Heart right ventricle (tissue), 16 donors: Measurements from ENCODE around the gene ASPRV1. TPM values are rescaled to one million over a fixed set of nuclear protein-coding genes. Genes with fewer than 3 reads are reported as not detected.

ENCODE experiments used
- ATAC-seq, 8 donors: fragments of 200-7000 bp; cut with Tn5 transposase; one replicate each; pipeline ENCODE4 v1.9.1; 2020; ENCODE audit warnings: mild to moderate bottlenecking in 8 of 8, moderate library complexity in 8 of 8, moderate number of reproducible peaks in 1 of 8
- DNase-seq, 2 donors: peaks; one replicate each; pipeline ENCODE4 v3.0.0-alpha.2; 2020
- H3K27ac ChIP-seq, 10 donors: fragments of 200-600 bp; sonication (generic) in 2 of 10; one replicate each; pipeline versions ENCODE4 v1.5.0 to v1.8.0; 2020 to 2022; ENCODE audit warnings: mild to moderate bottlenecking in 3 of 10
- H3K27me3 ChIP-seq, 7 donors: fragments of 200-600 bp; one replicate each; pipeline ENCODE4 v1.8.0; 2021 to 2022; ENCODE audit warnings: mild to moderate bottlenecking in 2 of 7
- H3K36me3 ChIP-seq, 9 donors: fragments of 200-600 bp; sonication (generic) in 1 of 9; one replicate each; pipeline versions ENCODE4 v1.5.0 to v1.8.0; 2020 to 2022; ENCODE audit warnings: mild to moderate bottlenecking in 2 of 9
- H3K4me1 ChIP-seq, 9 donors: fragments of 200-600 bp; sonication (generic) in 1 of 9; one replicate each; pipeline versions ENCODE4 v1.5.0 to v1.8.0; 2020 to 2022; ENCODE audit warnings: mild to moderate bottlenecking in 4 of 9
- H3K4me3 ChIP-seq, 10 donors: fragments of 200-600 bp; sonication (generic) in 2 of 10; one replicate each; pipeline versions ENCODE4 v1.5.0 to v1.8.0; 2020 to 2022; ENCODE audit warnings: mild to moderate bottlenecking in 7 of 10, moderate library complexity in 2 of 10
- H3K9me3 ChIP-seq, 11 donors: fragments of 200-600 bp in 10 of 11; sonication (generic) in 2 of 11; one replicate each; pipeline versions ENCODE4 v1.5.0 to v1.8.0; 2013 to 2022; ENCODE audit warnings: mild to moderate bottlenecking in 2 of 11, control low read depth in 1 of 11, moderate library complexity in 1 of 11
- WGBS, 2 donors: extraction: QIAGEN DNeasy Blood & Tissue Kit; methylation state at CpG; one replicate each; pipeline ENCODE4 v1.1.7; 2013; ENCODE audit warnings: inconsistent platforms in 1 of 2; 5-methylcytosine and 5-hydroxymethylcytosine counted together
- intact Hi-C, 10 donors: fragments of 100-400 bp; cut with DNase I; formaldehyde crosslinking; loops; one replicate each; pipeline versions ENCODE4 v1.11.1 to v1.14.2; 2022
- polyA plus RNA-seq, 2 donors: library from polyadenylated mRNA; stranded (reverse); fragments of 200-250 nt; gene quantifications; one replicate each; pipeline ENCODE4 v1.2.3, GENCODE V29; 2013
- total RNA-seq, 10 donors: library from RNA; stranded (reverse); fragmentation: NEBNext Ultra II Directional in 3 of 10; extraction: Animal tissue kit (Norgen Biotek cat#: 25700) in 3 of 10; gene quantifications; one replicate each; pipeline versions ENCODE4 v1.2.1 to v1.2.4, GENCODE V29; 2021 to 2023
- TF ChIP-seq, protein P1 (sequence below), 9 donors: fragments of 200-600 bp; sonication (generic) in 2 of 9; IDR thresholded peaks; one replicate each; pipeline versions ENCODE4 v1.5.0 to v1.8.0; 2021 to 2022; ENCODE audit warnings: antibody characterized with exemption in 9 of 9, mild to moderate bottlenecking in 5 of 9, moderate library complexity in 1 of 9
- donor health status: Arrhythmogenic right ventricular cardiomyopathy.
- donor health status: ischemic (EF 13 %, LVEDD 7.1; RV severe dilation, severe dysfunction).
- donor health status: healthy with polysubstance abuse.
- donor health status: DM: no; HTN: yes; CAD: no.
- donor health status: DM: no; HTN: no; CAD: no.
- donor health status: ischemic (EF 25% LVEDD 6.9; RV normal size, moderate dysfunction).
- donor health status: ischemic (EF 25% LVEDD 5.7; RV mildly dilated, moderate dysfunction).
- donor health status: healthy.
- donor health status: DM: yes; HTN: yes; CAD: no.
- donor health status: Ischemic cardiomyopathy.
- donor health status: ischemic (EF 35%, LVEDD 5.7; RV mildly dilated, moderate dysfunction).
- donor health status: nonischemic (EF 11% LVEDD 7.7; RV severe dilation, severe dysfunction).
- donor health status: DM: yes; HTN: yes; CAD: no.
- donor health status: PGD.
- donor health status: ischemic (EF 29% LVEDD 5.4; RV normal size, mild dysfunction).
- donor health status: nonischemic (EF 23%, LVEDD 6.1; RV moderate dilation, normal function).

Gene ASPRV1
- total and polyA plus RNA-seq, 12 donors: 0.36 to 1.5 (median 0.94) TPM

DNA sequence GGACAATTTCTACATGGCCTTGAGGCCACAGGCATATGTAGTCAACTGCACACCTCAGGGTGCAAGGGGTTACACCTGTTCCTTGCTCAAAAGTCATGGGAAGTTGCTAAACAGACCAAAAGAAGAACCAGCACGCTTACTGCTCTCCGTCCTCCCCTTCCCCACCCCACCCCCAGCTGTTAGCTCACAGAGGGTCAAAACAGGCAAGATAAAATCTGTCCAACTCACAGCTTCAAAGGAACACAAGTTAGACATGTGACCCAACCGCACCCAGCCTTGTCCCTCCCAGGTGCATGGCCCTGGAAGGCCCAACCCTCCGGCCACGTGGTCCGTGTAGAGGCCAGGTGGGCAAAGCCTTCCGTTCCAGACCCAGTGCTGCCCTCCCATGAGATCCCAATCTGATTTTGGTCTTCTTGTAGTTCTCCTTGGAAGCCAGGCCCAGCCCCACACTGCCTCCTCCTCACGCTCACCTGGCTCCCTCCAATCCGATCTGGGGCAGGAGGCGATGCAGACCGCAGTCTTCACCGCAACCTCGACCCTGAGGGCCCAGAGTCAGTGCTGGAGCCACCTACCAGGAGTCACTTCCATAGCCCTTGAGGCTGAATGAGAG is 14.5 kb upstream of the ASPRV1 start:
- Histone ChIP-seq H3K4me1 (peaks cover 0 to 17% (median 0%) of the 10 kb centered on the region in 9 donors), H3K4me3 (no peak overlapping the region), H3K9me3 (no peaks in the 10 kb centered on the region), H3K36me3 (no peaks in the 10 kb centered on the region), H3K27ac (peak overlapping the region in 2 of 10 donors; percentile 64 to 89), H3K27me3 (no peaks in the 10 kb centered on the region)
- DNase-seq (no peak), ATAC-seq (peak in 4 of 8 donors; percentile 28 to 60 (median 40))
- intact Hi-C loops: no loop called here
- 90 to 92% methylated on average over 13 of the region's 13 CpGs for WGBS, 2 donors
- TF ChIP-seq, protein P1, sequence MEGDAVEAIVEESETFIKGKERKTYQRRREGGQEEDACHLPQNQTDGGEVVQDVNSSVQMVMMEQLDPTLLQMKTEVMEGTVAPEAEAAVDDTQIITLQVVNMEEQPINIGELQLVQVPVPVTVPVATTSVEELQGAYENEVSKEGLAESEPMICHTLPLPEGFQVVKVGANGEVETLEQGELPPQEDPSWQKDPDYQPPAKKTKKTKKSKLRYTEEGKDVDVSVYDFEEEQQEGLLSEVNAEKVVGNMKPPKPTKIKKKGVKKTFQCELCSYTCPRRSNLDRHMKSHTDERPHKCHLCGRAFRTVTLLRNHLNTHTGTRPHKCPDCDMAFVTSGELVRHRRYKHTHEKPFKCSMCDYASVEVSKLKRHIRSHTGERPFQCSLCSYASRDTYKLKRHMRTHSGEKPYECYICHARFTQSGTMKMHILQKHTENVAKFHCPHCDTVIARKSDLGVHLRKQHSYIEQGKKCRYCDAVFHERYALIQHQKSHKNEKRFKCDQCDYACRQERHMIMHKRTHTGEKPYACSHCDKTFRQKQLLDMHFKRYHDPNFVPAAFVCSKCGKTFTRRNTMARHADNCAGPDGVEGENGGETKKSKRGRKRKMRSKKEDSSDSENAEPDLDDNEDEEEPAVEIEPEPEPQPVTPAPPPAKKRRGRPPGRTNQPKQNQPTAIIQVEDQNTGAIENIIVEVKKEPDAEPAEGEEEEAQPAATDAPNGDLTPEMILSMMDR (IDR thresholded peaks at IDR 0.05): no peak

DNA sequence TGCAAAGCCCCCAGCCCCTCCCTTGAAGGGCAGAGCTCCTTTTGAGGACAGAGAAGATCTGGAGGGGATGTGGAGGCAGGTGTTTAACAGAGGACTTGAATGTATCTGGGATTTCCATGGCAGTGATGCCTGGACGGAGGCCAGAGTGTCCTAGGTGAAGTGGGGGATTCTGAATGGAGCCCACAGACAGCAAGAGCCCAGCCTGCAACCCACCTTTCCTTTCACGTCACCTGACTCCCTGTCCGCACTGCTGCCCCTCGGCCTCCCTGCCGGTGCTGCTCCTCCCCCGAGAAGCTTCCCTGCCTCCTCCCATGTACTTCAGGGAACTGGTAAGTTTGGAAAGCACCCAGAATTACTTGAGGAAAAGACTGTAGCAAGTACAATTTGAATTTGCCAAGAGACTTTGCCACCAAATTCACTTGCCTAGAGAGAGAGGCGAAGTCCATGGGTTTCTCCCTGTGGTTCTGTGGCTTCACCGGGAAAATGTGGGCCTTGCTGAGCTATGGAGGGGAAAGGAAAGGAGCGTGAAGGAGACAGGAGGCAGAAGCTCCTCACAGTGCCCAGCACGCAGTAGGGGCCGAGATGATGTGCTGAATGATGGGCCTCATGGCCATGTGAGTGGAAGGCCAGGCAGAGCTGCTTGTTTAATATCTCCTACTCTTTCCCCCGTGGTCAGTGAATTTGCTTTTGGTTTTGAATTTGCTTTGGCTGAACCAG is 13.9 kb upstream of the ASPRV1 start:
- no peaks in the 10 kb centered on the region for H3K9me3 ChIP-seq
- peaks cover 0 to 17% (median 0%) of the 10 kb centered on the region in 9 donors for H3K4me1 ChIP-seq
- intact Hi-C loops: no loop called here
- DNase-seq (no peak), ATAC-seq (no peak)
- no peaks in the 10 kb centered on the region for H3K36me3 ChIP-seq
- TF ChIP-seq, protein P1 (IDR thresholded peaks at IDR 0.05): no peak
- no peaks in the 10 kb centered on the region for H3K27me3 ChIP-seq
- WGBS, 2 donors: 87 to 92% methylated on average over 12 of the region's 12 CpGs
- peak overlapping the region in 2 of 10 donors; percentile 23 to 86 for H3K27ac ChIP-seq
- no peak overlapping the region for H3K4me3 ChIP-seq

DNA sequence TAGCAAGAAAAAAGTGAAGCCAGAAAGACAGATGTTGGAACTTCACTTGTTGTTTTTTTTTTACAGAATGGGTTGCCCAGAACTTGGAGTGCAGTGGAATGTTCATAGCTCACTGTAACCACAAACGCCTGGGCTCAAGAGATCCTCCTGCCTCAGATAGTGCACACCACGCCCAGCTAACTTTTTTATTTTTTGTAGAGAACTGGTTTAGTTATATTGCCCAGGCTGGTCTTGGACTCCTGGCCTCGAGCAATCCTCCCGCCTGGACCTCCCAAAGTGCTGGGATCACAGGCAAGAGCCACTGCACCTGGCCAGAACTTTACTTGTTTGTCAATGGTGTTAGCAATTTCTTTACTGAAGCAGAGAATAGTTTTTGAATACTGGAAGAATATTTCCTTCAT is 11.9 kb upstream of the ASPRV1 start:
- intact Hi-C loops: no loop called here
- no peak overlapping the region for H3K4me3 ChIP-seq
- no peak overlapping the region for H3K27ac ChIP-seq
- TF ChIP-seq, protein P1 (IDR thresholded peaks at IDR 0.05): no peak
- 79 to 80% methylated on average over 4 of the region's 4 CpGs for WGBS, 2 donors
- H3K9me3 ChIP-seq: no peaks in the 10 kb centered on the region
- no peak for DNase-seq
- H3K36me3 ChIP-seq: no peaks in the 10 kb centered on the region
- peaks cover 0 to 17% (median 0%) of the 10 kb centered on the region in 9 donors for H3K4me1 ChIP-seq
- no peak for ATAC-seq
- H3K27me3 ChIP-seq: no peaks in the 10 kb centered on the region

DNA sequence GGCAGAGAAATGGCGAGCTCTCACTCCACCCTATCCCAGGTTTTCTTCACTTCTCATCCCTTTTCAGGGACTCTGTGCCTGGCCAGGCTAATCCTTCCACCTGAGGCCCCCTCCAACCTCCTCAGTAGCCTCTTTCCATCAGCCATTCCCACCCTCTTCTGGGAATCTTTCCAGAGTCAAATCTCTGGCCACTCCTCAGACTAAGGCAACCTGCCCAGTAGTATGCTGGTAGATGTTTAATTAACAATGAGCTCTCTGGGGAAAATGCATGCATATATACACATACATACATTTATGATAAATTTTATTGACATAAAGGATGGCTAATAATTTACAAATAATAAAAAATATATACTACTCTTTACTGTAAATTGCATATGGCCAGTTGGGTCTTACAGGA is 11.4 kb upstream of the ASPRV1 start:
- ATAC-seq (no peak), DNase-seq (no peak)
- H3K27ac ChIP-seq: no peak overlapping the region
- peaks cover 0 to 17% (median 0%) of the 10 kb centered on the region in 9 donors for H3K4me1 ChIP-seq
- H3K4me3 ChIP-seq: no peak overlapping the region
- H3K36me3 ChIP-seq: no peaks in the 10 kb centered on the region
- TF ChIP-seq, protein P1 (IDR thresholded peaks at IDR 0.05): no peak
- 94 to 97% methylated on average over 1 of the region's 1 CpG for WGBS, 2 donors
- no peaks in the 10 kb centered on the region for H3K9me3 ChIP-seq
- intact Hi-C loops: no loop called here
- no peaks in the 10 kb centered on the region for H3K27me3 ChIP-seq
